Left ventricle myocardium inferior (tissue), 1 donor: Measurements from ENCODE around the gene ZSCAN10. TPM values are rescaled to one million over a fixed set of nuclear protein-coding genes. Genes with fewer than 3 reads are reported as not detected.

Experiments used
- DNase-seq: peaks from one replicate; pipeline ENCODE4 v3.0.0-alpha.2; 2020
- H3K27ac ChIP-seq: fragments of 200-600 bp; replicated peaks from 2 replicates; pipeline ENCODE4 v1.8.0; 2021
- H3K27me3 ChIP-seq: fragments of 200-600 bp; 2 replicates; pipeline ENCODE4 v1.8.0; 2021; ENCODE audit warnings: low read depth
- H3K36me3 ChIP-seq: fragments of 200-600 bp; 2 replicates; pipeline ENCODE4 v1.8.0; 2021
- H3K4me1 ChIP-seq: fragments of 200-600 bp; 2 replicates; pipeline ENCODE4 v1.8.0; 2021
- H3K4me3 ChIP-seq: fragments of 200-600 bp; 2 replicates; pipeline ENCODE4 v1.8.0; 2021; ENCODE audit warnings: mild to moderate bottlenecking, moderate library complexity
- H3K9me3 ChIP-seq: fragments of 200-600 bp; replicated peaks from 2 replicates; pipeline ENCODE4 v1.8.0; 2021
- CTCF ChIP-seq: fragments of 200-600 bp; IDR thresholded peaks from 2 replicates; pipeline ENCODE4 v1.8.0; 2021; ENCODE audit warnings: antibody characterized with exemption, mild to moderate bottlenecking, borderline replicate concordance
- intact Hi-C: fragments of 100-400 bp; cut with micrococcal nuclease; formaldehyde crosslinking; loops from one replicate; pipeline ENCODE4 v1.11.0; 2022
- total RNA-seq: library from RNA; stranded (reverse); fragmentation: NEBNext Ultra II Directional; extraction: Animal tissue kit (Norgen Biotek cat#: 25700); gene quantifications from one replicate; pipeline ENCODE4 v1.2.1, GENCODE V29; 2021
- donor health status: DM: no; HTN: yes; CAD: no; lungs with severe emphysema.

Gene ZSCAN10
- total RNA-seq, 1 donor from 2014 or later: not detected

GRCh38 chr16:3049921-3050481 lies 49.1 kb downstream of the ZSCAN10 start:
- H3K27ac ChIP-seq: no peak overlapping the region
- H3K27me3 ChIP-seq: peaks cover 58% of the 10 kb centered on the region
- H3K4me3 ChIP-seq: no peak overlapping the region
- H3K9me3 ChIP-seq: no peaks in the 10 kb centered on the region
- intact Hi-C loops: loop anchor here (10.0 kb wide), 1 partner anchor 75 kb away; no protein-coding TSS in a partner anchor
- no peak for DNase-seq
- H3K36me3 ChIP-seq: no peaks in the 10 kb centered on the region
- peaks cover 21% of the 10 kb centered on the region for H3K4me1 ChIP-seq
- no peak for TF ChIP-seq CTCF

- Histone ChIP-seq H3K36me3 (no peaks in the 10 kb centered on the region), H3K4me3 (no peak overlapping the region), H3K9me3 (no peaks in the 10 kb centered on the region), H3K27me3 (peaks cover 84% of the 10 kb centered on the region), H3K27ac (no peak overlapping the region), H3K4me1 (peaks cover 22% of the 10 kb centered on the region)
- TF ChIP-seq CTCF: no peak
- DNase-seq: no peak
- intact Hi-C loops: no loop called here
These were observed 51.7 kb downstream of the ZSCAN10 start for GRCh38 chr16:3047387-3047720.

- intact Hi-C loops: no loop called here
- Histone ChIP-seq H3K4me3 (peak overlapping the region; percentile 69), H3K36me3 (no peaks in the 10 kb centered on the region), H3K4me1 (peaks cover 22% of the 10 kb centered on the region), H3K27ac (no peak overlapping the region), H3K27me3 (peaks cover 89% of the 10 kb centered on the region), H3K9me3 (no peaks in the 10 kb centered on the region)
- no peak for TF ChIP-seq CTCF
- DNase-seq: no peak
These were observed 52.3 kb downstream of the ZSCAN10 start for GRCh38 chr16:3046641-3047386.

- intact Hi-C loops: no loop called here
- Histone ChIP-seq H3K4me3 (peak within 1 kb of the TSS; percentile 69), H3K9me3 (no peaks in the 10 kb centered on the region), H3K36me3 (no peaks in the 10 kb centered on the region), H3K27me3 (peaks cover 98% of the 10 kb centered on the region), H3K4me1 (peaks cover 22% of the 10 kb centered on the region), H3K27ac (no peak within 1 kb of the TSS)
- no peak for TF ChIP-seq CTCF
- DNase-seq: no peak
These were observed 53.1 kb downstream of the ZSCAN10 start, which contains the start of gene MMP25 for GRCh38 chr16:3045758-3046640. Gene MMP25, plus strand, starts transcription at chr16:3046561. Its CDS starts 357 bp downstream, at chr16:3046918.

GRCh38 chr16:3044708-3045107 lies 54.4 kb downstream of the ZSCAN10 start:
- DNase-seq: no peak
- H3K27me3 ChIP-seq: peaks cover 99% of the 10 kb centered on the region
- no peaks in the 10 kb centered on the region for H3K36me3 ChIP-seq
- H3K27ac ChIP-seq: no peak overlapping the region
- intact Hi-C loops: no loop called here
- H3K4me1 ChIP-seq: peaks cover 22% of the 10 kb centered on the region
- H3K4me3 ChIP-seq: no peak overlapping the region
- H3K9me3 ChIP-seq: no peaks in the 10 kb centered on the region
- no peak for TF ChIP-seq CTCF
